ENCODE data around the gene TARDBP. TPM values are rescaled to one million over a fixed set of nuclear protein-coding genes. Genes with fewer than 3 reads are reported as not detected.

Gene TARDBP
- total RNA-seq, 1 experiment from 2014 or later, result 207 TPM

- Histone ChIP-seq H3K56ac (ENCODE audit: insufficient read length, low read depth, low read length) (no peak overlapping the region), H3K23me2 (ENCODE audit: insufficient read length, low read depth, low read length, poor library complexity, severe bottlenecking) (peaks cover 1% of the 10 kb centered on the region), H2AFZ (ENCODE audit: low read length) (no peak overlapping the region), H3K18ac (ENCODE audit: insufficient read length, low read depth, low read length) (no peak overlapping the region), H3K9ac (ENCODE audit: extremely low read depth, insufficient read length, low read length) (no peak overlapping the region), H4K91ac (ENCODE audit: insufficient read length, low read depth, low read length) (no peak overlapping the region), H3K27ac (ENCODE audit: insufficient read length, low read depth, low read length) (no peak overlapping the region), H3T11ph (ENCODE audit: low read length) (no peak overlapping the region), H4K5ac (ENCODE audit: insufficient read length, low read depth, low read length) (no peak overlapping the region), H3K4me1 (ENCODE audit: insufficient read depth, low read length) (no peaks in the 10 kb centered on the region), H3K4ac (ENCODE audit: low read depth, low read length) (no peak overlapping the region), H3K9me3 (ENCODE audit: control insufficient read depth, low read depth, low read length) (no peaks in the 10 kb centered on the region), H4K20me1 (ENCODE audit: control insufficient read depth, insufficient read depth, insufficient read length) (no peaks in the 10 kb centered on the region), H3K14ac (ENCODE audit: insufficient read depth, low read length) (no peak overlapping the region), H3K79me1 (ENCODE audit: insufficient read depth, low read depth, low read length, poor library complexity, severe bottlenecking) (no peaks in the 10 kb centered on the region), H2BK120ac (ENCODE audit: low read depth, low read length, poor library complexity, severe bottlenecking) (no peak overlapping the region), H2BK15ac (ENCODE audit: low read depth, low read length) (no peak overlapping the region), H2BK5ac (ENCODE audit: insufficient read length, low read length) (no peak overlapping the region), H3K27me3 (ENCODE audit: insufficient read depth, low read length) (no peaks in the 10 kb centered on the region; the same call in 1 of the 2 replicates), H3K23ac (ENCODE audit: insufficient read length, low read depth, low read length) (no peak overlapping the region), H2BK20ac (ENCODE audit: low read depth, low read length, poor library complexity, severe bottlenecking) (no peak overlapping the region), H3K4me2 (ENCODE audit: insufficient read depth, insufficient read length, low read length) (no peak overlapping the region), H2BK12ac (ENCODE audit: insufficient read length, low read depth, low read length) (no peak overlapping the region), H2AK5ac (ENCODE audit: insufficient read length, low read length) (no peak overlapping the region), H3K79me2 (ENCODE audit: insufficient read depth, low read length) (no peaks in the 10 kb centered on the region; the same call in 1 of the 2 replicates), H4K8ac (replicated peaks; ENCODE audit: insufficient read length, low read depth, low read length) (no peak overlapping the region)
- H3K27me3 Mint-ChIP-seq (ENCODE audit: low read depth), result no peaks in the 10 kb centered on the region
- peaks cover 20 to 44% (median 30%) of the 10 kb centered on the region in 3 experiments; a peak in 6 of 7 replicates for H3K36me3 Mint-ChIP-seq (ENCODE audit: insufficient read depth in 1 of 3, low read depth in 3 of 3)
- no peak for TF ChIP-seq CTCF (conservative IDR thresholded peaks at IDR 0.05)
- no CpG with 5 or more reads among the region's 10 CpGs for WGBS (ENCODE audit: extremely low coverage, insufficient read length, low lambda C conversion rate)
- peaks cover 16 to 20% of the 10 kb centered on the region in 2 experiments for H3K4me1 Mint-ChIP-seq
- no peak overlapping the region; a peak in 1 of 5 replicates for H3K4me3 Mint-ChIP-seq
- peak; percentile 79 for DNase-seq
- H3K9me3 Mint-ChIP-seq, result no peaks in the 10 kb centered on the region
- no peak overlapping the region for H3K27ac Mint-ChIP-seq
These were observed 41.3 kb downstream of the TARDBP start for GRCh38 chr1:11053758-11054137.

Data from H9 (cell line).